H1 (cell line): ENCODE measurements around the gene MCF2L. TPM values are rescaled to one million over a fixed set of nuclear protein-coding genes. Genes with fewer than 3 reads are reported as not detected.

Experiments
- CTCF ChIA-PET: fragments of 300-600 bp; sonication (Branson Sonifier 250); formaldehyde crosslinking; loops from one replicate; lab custom pipeline; 2021; ENCODE audit not compliant: partially characterized antibody; lab: Charles Lee
- POLR2A ChIA-PET: fragments of 300-600 bp; sonication (Branson Sonifier 250); formaldehyde crosslinking; loops from one replicate; lab custom pipeline; 2021; ENCODE audit warnings: inconsistent platforms; ENCODE audit not compliant: partially characterized antibody; lab: Charles Lee
- DNase-seq, 2 experiments: peaks; one replicate each; pipeline versions ENCODE4 v3.0.0 to v3.0.0-alpha.2; 2010 to 2022; ENCODE audit warnings: low spot score in 2 of 2, low read depth in 1 of 2, mixed read lengths in 1 of 2
- FAIRE-seq: peaks from 2 replicates; lab custom pipeline; 2011; peaks lifted over from hg19 to GRCh38; lab: Jason Lieb, UNC
- H2AFZ ChIP-seq: 2 replicates; pipeline ENCODE4 v1.8.1; 2012; ENCODE audit warnings: low read length, inconsistent platforms
- H2AK5ac ChIP-seq: 2 replicates; pipeline ENCODE4 v1.6.1; 2013; ENCODE audit warnings: low read depth, low read length
- H2BK120ac ChIP-seq: replicated peaks from 2 replicates; pipeline ENCODE3; 2013; ENCODE audit warnings: low read depth, low read length, inconsistent platforms
- H2BK12ac ChIP-seq: 2 replicates; pipeline ENCODE4 v1.6.1; 2013; ENCODE audit warnings: low read depth, low read length
- H2BK15ac ChIP-seq: 2 replicates; pipeline ENCODE4 v1.6.1; 2013; ENCODE audit warnings: low read length
- H2BK20ac ChIP-seq: 2 replicates; pipeline ENCODE4 v1.6.1; 2013; ENCODE audit warnings: low read length
- H2BK5ac ChIP-seq: 2 replicates; pipeline ENCODE4 v1.6.1; 2013; ENCODE audit warnings: low read depth, low read length
- H3K14ac ChIP-seq: 2 replicates; pipeline ENCODE4 v1.6.1; 2013; ENCODE audit warnings: inconsistent platforms; ENCODE audit not compliant: insufficient read length
- H3K18ac ChIP-seq: 2 replicates; pipeline ENCODE4 v1.6.1; 2013; ENCODE audit warnings: low read length; ENCODE audit errors: extremely low read depth
- H3K23ac ChIP-seq: 2 replicates; pipeline ENCODE4 v1.6.1; 2013; ENCODE audit warnings: inconsistent platforms; ENCODE audit not compliant: insufficient read length
- H3K23me2 ChIP-seq: 2 replicates; pipeline ENCODE4 v1.6.1; 2013; ENCODE audit warnings: low read depth, low read length
- H3K27ac ChIP-seq: 2 replicates; pipeline ENCODE4 v1.6.1; 2011; ENCODE audit warnings: low read depth, low read length, inconsistent platforms
- H3K27me3 ChIP-seq, 4 experiments: replicated peaks in 1 of 4; 1 replicate in 1 of 4; 2 replicates in 3 of 4; pipeline versions ENCODE4 v1.6.1 to v1.8.1; 2011 to 2013; ENCODE audit warnings: low read length in 3 of 4, mild to moderate bottlenecking in 3 of 4, inconsistent platforms in 2 of 4, mixed read lengths in 2 of 4, moderate library complexity in 1 of 4; ENCODE audit not compliant: control insufficient read depth in 3 of 4, insufficient read depth in 3 of 4; ENCODE audit errors: extremely low read depth in 1 of 4
- H3K36me3 ChIP-seq, 4 experiments: 2 replicates each; pipeline versions ENCODE4 v1.6.1 to v1.8.1; 2011 to 2013; ENCODE audit warnings: mild to moderate bottlenecking in 4 of 4, low read length in 3 of 4, moderate library complexity in 2 of 4, control low read depth in 1 of 4, inconsistent platforms in 1 of 4; ENCODE audit not compliant: insufficient read depth in 4 of 4, control insufficient read depth in 2 of 4
- H3K4ac ChIP-seq: replicated peaks from 2 replicates; pipeline ENCODE3; 2013; ENCODE audit warnings: low read length, low read depth, mixed read lengths, inconsistent platforms; ENCODE audit not compliant: insufficient read length
- H3K4me1 ChIP-seq, 4 experiments: replicated peaks in 1 of 4; 1 replicate in 1 of 4; 2 replicates in 3 of 4; pipeline versions ENCODE4 v1.6.1 to v1.8.1; 2011 to 2013; ENCODE audit warnings: low read length in 3 of 4, inconsistent platforms in 2 of 4, mixed read lengths in 1 of 4; ENCODE audit not compliant: insufficient read depth in 4 of 4, control insufficient read depth in 3 of 4
- H3K4me2 ChIP-seq, 2 experiments: 2 replicates each; pipeline versions ENCODE4 v1.6.1 to v1.8.1; 2011 to 2013; ENCODE audit warnings: low read depth in 2 of 2, low read length in 2 of 2, control low read depth in 1 of 2, inconsistent platforms in 1 of 2, mild to moderate bottlenecking in 1 of 2; ENCODE audit not compliant: insufficient read depth in 1 of 2
- H3K4me3 ChIP-seq, 4 experiments: fragments of 200-600, 300-600 bp in 1 of 4; sonication (generic), shearing (Covaris generic), sonication (Bioruptor Twin) in 1 of 4; 2 replicates each; pipeline versions ENCODE4 v1.5.1 to v1.8.1; 2011 to 2016; ENCODE audit warnings: low read length in 4 of 4, low read depth in 3 of 4, control low read depth in 2 of 4, inconsistent platforms in 2 of 4, mild to moderate bottlenecking in 2 of 4, mixed read lengths in 1 of 4, moderate library complexity in 1 of 4; ENCODE audit not compliant: insufficient read depth in 2 of 4; ENCODE audit errors: extremely low read depth in 1 of 4
- H3K56ac ChIP-seq: replicated peaks from 2 replicates; pipeline ENCODE3; 2013; ENCODE audit warnings: low read depth, mild to moderate bottlenecking, mixed read lengths, low read length, inconsistent platforms; ENCODE audit not compliant: insufficient read length
- H3K79me1 ChIP-seq: 2 replicates; pipeline ENCODE4 v1.6.1; 2013; ENCODE audit warnings: low read depth, low read length, control low read depth
- H3K79me2 ChIP-seq, 2 experiments: 2 replicates each; pipeline versions ENCODE4 v1.6.1 to v1.8.1; 2012 to 2013; ENCODE audit warnings: low read length in 2 of 2, mild to moderate bottlenecking in 2 of 2, inconsistent platforms in 1 of 2; ENCODE audit not compliant: insufficient read depth in 2 of 2, control insufficient read depth in 1 of 2
- H3K9ac ChIP-seq, 4 experiments: replicated peaks in 1 of 4; 1 replicate in 1 of 4; 2 replicates in 3 of 4; pipeline versions ENCODE4 v1.6.1 to v1.8.1; 2011 to 2013; ENCODE audit warnings: low read depth in 3 of 4, low read length in 3 of 4, control low read depth in 2 of 4, mild to moderate bottlenecking in 2 of 4, moderate library complexity in 2 of 4, inconsistent platforms in 1 of 4; ENCODE audit errors: extremely low read depth in 1 of 4
- H3K9me3 ChIP-seq, 2 experiments: 2 replicates each; pipeline versions ENCODE4 v1.6.1 to v1.8.1; 2012 to 2013; ENCODE audit warnings: mild to moderate bottlenecking in 2 of 2, moderate library complexity in 2 of 2, control low read depth in 1 of 2, inconsistent platforms in 1 of 2, low read depth in 1 of 2, low read length in 1 of 2, mixed read lengths in 1 of 2; ENCODE audit not compliant: insufficient read depth in 2 of 2
- H4K20me1 ChIP-seq, 2 experiments: replicated peaks in 1 of 2; 2 replicates each; pipeline versions ENCODE3 to v1.8.1; 2011 to 2013; ENCODE audit warnings: inconsistent platforms in 2 of 2, low read length in 2 of 2, mild to moderate bottlenecking in 1 of 2; ENCODE audit not compliant: insufficient read depth in 2 of 2, control insufficient read depth in 1 of 2
- H4K5ac ChIP-seq: 2 replicates; pipeline ENCODE4 v1.6.1; 2013; ENCODE audit warnings: low read length, low read depth, mixed read lengths, inconsistent platforms; ENCODE audit not compliant: insufficient read length
- H4K8ac ChIP-seq: 2 replicates; pipeline ENCODE4 v1.8.0; 2013; ENCODE audit warnings: mild to moderate bottlenecking, moderate library complexity, low read length, inconsistent platforms; ENCODE audit not compliant: insufficient read depth; ENCODE audit errors: extremely low read depth
- H4K91ac ChIP-seq: replicated peaks from 2 replicates; pipeline ENCODE3; 2013; ENCODE audit warnings: low read length, mixed read lengths, inconsistent platforms; ENCODE audit not compliant: insufficient read length
- CTCF ChIP-seq, 3 experiments: IDR thresholded peaks; 1 replicate in 2 of 3; 2 replicates in 1 of 3; pipeline versions ENCODE4 v1.5.1 to v1.6.1; 2011; ENCODE audit warnings: low read length in 3 of 3, mild to moderate bottlenecking in 3 of 3, inconsistent platforms in 2 of 3, low read depth in 1 of 3, moderate library complexity in 1 of 3; ENCODE audit not compliant: insufficient read depth in 1 of 3; ENCODE audit errors: control extremely low read depth in 1 of 3
- WGBS, 2 experiments: shearing (Covaris generic) in 1 of 2; methylation state at CpG; one replicate each; pipeline versions ENCODE4 v1.1.6 to v1.1.7; 2013 to 2015; ENCODE audit warnings: low lambda C conversion rate in 2 of 2, mixed read lengths in 2 of 2, inconsistent platforms in 1 of 2, low coverage in 1 of 2, missing lambda C conversion rate in 1 of 2; ENCODE audit not compliant: insufficient replicate concordance in 2 of 2, insufficient coverage in 1 of 2, insufficient read length in 1 of 2; ENCODE audit errors: extremely low coverage in 1 of 2, missing lambda C conversion rate in 1 of 2; 5-methylcytosine and 5-hydroxymethylcytosine counted together
- polyA plus RNA-seq, 7 experiments: library from polyadenylated mRNA; depleted of rRNA in 3 of 7; stranded (reverse) in 5 of 7; unstranded in 2 of 7; fragments of >200 nt in 5 of 7; fragments of 200-250 nt in 2 of 7; gene quantifications; 1 replicate in 5 of 7; 2 replicates in 1 of 7; 4 replicates in 1 of 7; pipeline versions ENCODE4 v1.2.1 to v1.2.3, GENCODE V29; 2011 to 2013; ENCODE audit warnings: missing spikeins in 2 of 7, mixed read lengths in 2 of 7
- total RNA-seq: library from RNA; stranded (reverse); fragmentation: NEBNext Ultra II Directional; extraction: Animal tissue kit (Norgen Biotek cat#: 25700); gene quantifications from 2 replicates; pipeline ENCODE4 v1.2.1, GENCODE V29; 2021

Gene MCF2L
- total and polyA plus RNA-seq, 2 of the 8 experiments (the other 6 are each of a cell fraction or from before 2014, with no cell fraction given) = 10.1 to 24.4 TPM

DNA sequence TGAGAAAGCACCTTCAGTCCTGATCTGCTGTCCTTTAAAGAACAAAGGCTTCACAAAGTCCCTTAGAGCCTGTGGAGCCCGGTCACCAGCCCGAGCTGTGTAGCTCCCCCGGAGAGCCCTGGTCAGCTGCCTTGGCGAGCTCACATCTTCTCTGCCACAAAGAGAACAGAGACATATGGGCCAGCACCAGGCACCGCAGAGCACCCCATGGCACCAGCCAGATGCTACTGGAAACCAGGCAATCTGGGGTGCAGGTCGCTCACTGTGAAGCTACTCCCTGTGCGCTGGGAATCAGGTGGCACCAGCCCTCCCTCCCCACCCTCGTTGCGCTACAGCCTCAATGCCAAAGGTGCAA is 92.2 kb downstream of the MCF2L start:
- TF ChIP-seq CTCF (IDR thresholded peaks at IDR 0.05; ENCODE audit: control extremely low read depth in 1 of 3, insufficient read depth in 1 of 3, low read depth in 1 of 3, low read length in 3 of 3) = no peak
- Histone ChIP-seq H3K9me3 (peaks cover 0 to 8% of the 10 kb centered on the region in 2 experiments; a peak in 1 of 4 replicates), H3K27me3 (no peaks in the 10 kb centered on the region), H2BK20ac (no peak overlapping the region), H3K4me2 (no peak overlapping the region), H3K23me2 (peaks cover 14% of the 10 kb centered on the region; the same call in 1 of the 2 replicates), H2BK5ac (no peak overlapping the region), H3K4me1 (no peaks in the 10 kb centered on the region), H3K79me1 (no peaks in the 10 kb centered on the region), H2BK12ac (no peak overlapping the region), H3K9ac (no peak overlapping the region), H2AFZ (no peak overlapping the region), H3K14ac (no peak overlapping the region), H4K5ac (no peak overlapping the region), H3K18ac (no peak overlapping the region), H2BK15ac (no peak overlapping the region), H4K91ac (no peak overlapping the region), H2BK120ac (no peak overlapping the region), H3K56ac (no peak overlapping the region), H4K8ac (no peak overlapping the region; the same call in 1 of the 2 replicates), H3K4ac (no peak overlapping the region), H3K27ac (no peak overlapping the region), H4K20me1 (peaks cover 0 to 3% of the 10 kb centered on the region in 2 experiments), H3K4me3 (no peak overlapping the region), H3K23ac (no peak overlapping the region), H3K79me2 (no peaks in the 10 kb centered on the region), H3K36me3 (no peaks in the 10 kb centered on the region), H2AK5ac (no peak overlapping the region)
- ChIA-PET POLR2A (no interaction called here), CTCF (interaction anchor here (1.4 to 4.9 kb wide), 7 partner anchors 9 to 79 kb away, joined by 4 to 20 read pairs (median 6); no protein-coding TSS in a partner anchor)
- DNase-seq (no peak), FAIRE-seq (no peak)
- WGBS, 2 experiments = 93% methylated on average over 7 of the region's 9 CpGs; no CpG with 5 or more reads in 1 of the 2 experiments
